SK-N-SH treated with all-trans-retinoic acid at 6 μM for 48 hours (cell line): ENCODE data around the gene POLR3A.

ENCODE experiments used
- ATAC-seq: fragments of 200-7000 bp; cut with Tn5 transposase; 3 replicates; pipeline ENCODE4 v1.9.1; 2020; ENCODE audit warnings: mild to moderate bottlenecking, moderate library complexity
- ARNTL ChIP-seq: fragments of 450-650 bp; formaldehyde crosslinking; IDR thresholded peaks from 2 replicates; pipeline ENCODE4 v1.5.0; 2020; ENCODE audit warnings: low read depth, mild to moderate bottlenecking, moderate library complexity, borderline replicate concordance
- BACH2 ChIP-seq: fragments of 250-450 bp; sonication (Bioruptor Pico); IDR thresholded peaks from 2 replicates; pipeline ENCODE4 v1.9.0; 2021; ENCODE audit warnings: mild to moderate bottlenecking, borderline replicate concordance
- CREB5 ChIP-seq: fragments of 250-450 bp; sonication (Bioruptor Pico); IDR thresholded peaks from 2 replicates; pipeline ENCODE4 v1.5.1; 2020; ENCODE audit warnings: low read depth, mild to moderate bottlenecking, moderate library complexity
- CSDC2 ChIP-seq: fragments of 250-450 bp; sonication (Bioruptor Pico); IDR thresholded peaks from 2 replicates; pipeline ENCODE4 v1.5.0; 2020; ENCODE audit warnings: mild to moderate bottlenecking, moderate library complexity
- CSRNP3 ChIP-seq: fragments of 250-450 bp; sonication (Bioruptor Pico); IDR thresholded peaks from 2 replicates; pipeline ENCODE4 v1.5.1; 2021; ENCODE audit warnings: mild to moderate bottlenecking, moderate library complexity
- ESRRG ChIP-seq: fragments of 250-450 bp; sonication (Bioruptor Pico); IDR thresholded peaks from 2 replicates; pipeline ENCODE4 v1.6.1; 2021; ENCODE audit warnings: mild to moderate bottlenecking
- GLIS3 ChIP-seq: fragments of 250-450 bp; sonication (Bioruptor Pico); IDR thresholded peaks from 2 replicates; pipeline ENCODE4 v1.5.0; 2020; ENCODE audit warnings: mild to moderate bottlenecking, moderate library complexity
- OSR1 ChIP-seq: fragments of 250-450 bp; sonication (Bioruptor Pico); IDR thresholded peaks from 2 replicates; pipeline ENCODE4 v1.8.0; 2022; ENCODE audit warnings: moderate library complexity, mild to moderate bottlenecking, inconsistent platforms
- PATZ1 ChIP-seq: fragments of 250-450 bp; sonication (Bioruptor Pico); IDR thresholded peaks from 2 replicates; pipeline ENCODE4 v1.8.0; 2020; ENCODE audit warnings: mild to moderate bottlenecking, moderate library complexity, borderline replicate concordance
- PPARA ChIP-seq: fragments of 250-450 bp; sonication (Bioruptor Pico); IDR thresholded peaks from 2 replicates; pipeline ENCODE4 v1.5.0; 2020; ENCODE audit warnings: mild to moderate bottlenecking, borderline replicate concordance
- SNAI2 ChIP-seq: fragments of 250-450 bp; sonication (Bioruptor Pico); IDR thresholded peaks from 2 replicates; pipeline ENCODE4 v1.5.0; 2020; ENCODE audit warnings: mild to moderate bottlenecking, moderate library complexity
- TCF4 ChIP-seq: fragments of 250-450 bp; sonication (Bioruptor Pico); IDR thresholded peaks from 2 replicates; pipeline ENCODE4 v1.8.0; 2021; ENCODE audit warnings: mild to moderate bottlenecking, moderate library complexity, borderline replicate concordance
- TOX ChIP-seq: fragments of 250-450 bp; sonication (Bioruptor Pico); IDR thresholded peaks from 2 replicates; pipeline ENCODE4 v1.8.0; 2021; ENCODE audit warnings: mild to moderate bottlenecking, moderate library complexity, borderline replicate concordance
- TSHZ2 ChIP-seq: fragments of 250-450 bp; sonication (Bioruptor Pico); IDR thresholded peaks from 2 replicates; pipeline ENCODE4 v1.5.0; 2020; ENCODE audit warnings: mild to moderate bottlenecking, moderate library complexity
- ZC3H10 ChIP-seq: fragments of 250-450 bp; sonication (Bioruptor Pico); IDR thresholded peaks from 2 replicates; pipeline ENCODE4 v1.5.1; 2021; ENCODE audit warnings: mild to moderate bottlenecking, moderate library complexity
- ZFP3 ChIP-seq: fragments of 250-450 bp; sonication (Bioruptor Pico); IDR thresholded peaks from 2 replicates; pipeline ENCODE4 v1.5.0; 2020; ENCODE audit warnings: mild to moderate bottlenecking, moderate library complexity
- ZFP30 ChIP-seq: fragments of 450-650 bp; formaldehyde crosslinking; IDR thresholded peaks from 2 replicates; pipeline ENCODE4 v1.5.0; 2022; ENCODE audit warnings: mild to moderate bottlenecking, moderate library complexity
- ZNF565 ChIP-seq: fragments of 450-650 bp; formaldehyde crosslinking; conservative IDR thresholded peaks from 2 replicates; pipeline ENCODE4 v1.5.0; 2020; ENCODE audit warnings: low read depth, mild to moderate bottlenecking, moderate library complexity
- ZNF70 ChIP-seq: fragments of 450-650 bp; formaldehyde crosslinking; IDR thresholded peaks from 2 replicates; pipeline ENCODE4 v1.5.0; 2020; ENCODE audit warnings: mild to moderate bottlenecking, moderate library complexity
- ZNF8 ChIP-seq: fragments of 450-650 bp; formaldehyde crosslinking; IDR thresholded peaks from 2 replicates; pipeline ENCODE4 v1.5.0; 2020; ENCODE audit warnings: mild to moderate bottlenecking, moderate library complexity

Gene POLR3A

GRCh38 chr10:77940627-77941026, 88.7 kb downstream of the POLR3A start:
- no peak for ATAC-seq
- TF ChIP-seq GLIS3 (CRISPR knock-in tag) (no peak), ZNF70 (CRISPR knock-in tag) (no peak)

GRCh38 chr10:77940225-77940624, 89.1 kb downstream of the POLR3A start:
- no peak for ATAC-seq
- TF ChIP-seq ZC3H10 (CRISPR knock-in tag), result no peak
- no peak for TF ChIP-seq ZNF70 (CRISPR knock-in tag)
- TF ChIP-seq ZFP3 (CRISPR knock-in tag), result no peak
- no peak for TF ChIP-seq CREB5 (CRISPR knock-in tag)
- no peak for TF ChIP-seq TOX (CRISPR knock-in tag)
- no peak for TF ChIP-seq ZNF8 (CRISPR knock-in tag)
- TF ChIP-seq OSR1 (CRISPR knock-in tag), result no peak
- TF ChIP-seq SNAI2 (CRISPR knock-in tag), result no peak
- no peak for TF ChIP-seq ARNTL
- TF ChIP-seq CSDC2 (CRISPR knock-in tag), result no peak
- TF ChIP-seq TCF4, result no peak
- TF ChIP-seq PPARA (CRISPR knock-in tag), result no peak
- no peak for TF ChIP-seq BACH2 (CRISPR knock-in tag)
- TF ChIP-seq TSHZ2 (CRISPR knock-in tag), result no peak
- no peak for TF ChIP-seq ZNF565
- no peak for TF ChIP-seq GLIS3 (CRISPR knock-in tag)
- TF ChIP-seq PATZ1, result no peak
- no peak for TF ChIP-seq ESRRG (CRISPR knock-in tag)

- TF ChIP-seq ZFP30 (CRISPR knock-in tag) (no peak), ESRRG (CRISPR knock-in tag) (no peak), ZNF8 (CRISPR knock-in tag) (no peak), PATZ1 (no peak), CREB5 (CRISPR knock-in tag) (no peak), CSRNP3 (CRISPR knock-in tag) (no peak), BACH2 (CRISPR knock-in tag) (no peak), TSHZ2 (CRISPR knock-in tag) (no peak), ZNF70 (CRISPR knock-in tag) (no peak), ZNF565 (no peak), TCF4 (no peak)
- ATAC-seq, result no peak
Measured at GRCh38 chr10:77939561-77940001, 89.7 kb downstream of the POLR3A start.
